HG02938 (cell line): ENCODE measurements around the gene TCF12.
"Not testable (repeated sequence)": the region's sequence is repeated elsewhere in the genome, so short reads cannot be mapped to it uniquely, and the experiment has no call there.

Source experiments
- ATAC-seq: cut with Tn5 transposase; IDR thresholded peaks from one replicate; pipeline ENCODE4 v1.9.1; 2021; ENCODE audit warnings: mild to moderate bottlenecking, moderate library complexity; ENCODE audit not compliant: unreplicated experiment

Gene TCF12

DNA sequence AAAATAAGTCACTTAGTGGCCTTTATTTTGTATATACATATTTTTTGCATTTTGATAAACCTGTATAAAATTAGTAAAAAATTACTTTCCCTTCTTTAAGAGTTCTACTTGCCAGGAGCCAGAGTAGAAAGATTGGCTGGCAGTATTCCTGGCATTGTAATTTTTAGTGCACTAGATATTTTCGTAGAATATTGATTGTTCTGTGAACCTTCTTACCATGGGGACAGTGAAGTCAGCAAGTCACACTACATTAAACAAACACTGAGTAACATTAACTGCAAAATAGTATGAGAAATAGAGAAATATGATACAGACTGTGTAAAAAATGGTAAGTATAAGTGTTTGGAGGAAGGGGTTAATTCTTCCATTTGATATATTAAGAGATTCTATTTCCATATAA, 26.0 kb downstream of the TCF12 start:
- no peak for ATAC-seq

DNA sequence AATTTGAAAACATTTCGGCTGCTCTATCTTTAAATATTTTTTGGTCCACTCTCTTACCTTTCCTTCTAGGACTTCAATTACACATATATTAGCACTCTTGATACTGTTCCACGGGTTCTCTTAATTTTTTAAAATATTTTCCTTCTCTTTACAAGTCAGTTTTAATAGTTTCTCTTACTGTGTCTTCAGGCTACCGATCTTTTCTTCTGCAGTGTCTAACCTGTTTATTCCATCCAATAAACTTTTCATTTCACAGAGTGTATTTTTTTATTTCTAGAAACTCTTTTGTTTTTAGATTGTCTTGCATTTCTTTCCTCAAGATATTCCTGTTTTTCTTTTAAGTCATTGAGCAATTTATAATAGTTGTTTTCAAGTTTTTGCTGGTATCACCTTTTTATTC, 27.7 kb downstream of the TCF12 start:
- no peak for ATAC-seq

DNA sequence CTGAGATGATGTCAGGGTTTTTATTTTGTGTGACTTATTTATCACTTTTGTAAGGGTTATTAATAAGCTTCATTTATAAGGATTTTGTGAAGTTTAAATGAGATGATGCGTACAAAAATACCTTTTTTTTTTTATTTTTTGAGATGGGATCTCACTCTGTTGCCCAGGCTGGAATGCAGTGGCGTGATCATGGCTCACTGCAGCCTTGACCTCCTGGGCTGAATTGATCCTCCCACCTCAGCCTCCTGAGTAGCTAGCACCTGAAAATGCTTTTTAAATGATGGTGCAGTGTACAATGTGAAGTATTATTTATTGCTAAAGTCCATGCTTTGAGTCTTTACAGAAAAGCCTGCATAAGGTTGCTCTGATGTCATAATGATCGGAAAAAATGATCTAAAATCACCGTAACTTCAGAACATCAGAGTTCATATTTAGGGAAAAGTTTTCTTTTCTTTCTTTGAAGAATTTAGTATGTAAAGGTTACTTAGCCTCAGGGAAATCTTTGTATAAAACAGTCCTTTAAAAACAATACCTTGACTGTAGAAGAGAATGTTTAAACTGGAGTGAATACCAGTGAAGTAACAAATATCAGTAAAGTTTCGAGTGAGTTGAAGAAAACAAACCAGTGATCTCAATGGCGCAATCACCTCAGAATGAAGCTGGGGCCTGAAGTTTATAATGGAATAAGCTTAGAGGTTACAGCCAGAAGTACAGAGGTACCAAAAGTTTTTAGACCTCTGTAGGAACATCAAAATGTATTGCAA, 29.7 kb downstream of the TCF12 start:
- no peak for ATAC-seq

DNA sequence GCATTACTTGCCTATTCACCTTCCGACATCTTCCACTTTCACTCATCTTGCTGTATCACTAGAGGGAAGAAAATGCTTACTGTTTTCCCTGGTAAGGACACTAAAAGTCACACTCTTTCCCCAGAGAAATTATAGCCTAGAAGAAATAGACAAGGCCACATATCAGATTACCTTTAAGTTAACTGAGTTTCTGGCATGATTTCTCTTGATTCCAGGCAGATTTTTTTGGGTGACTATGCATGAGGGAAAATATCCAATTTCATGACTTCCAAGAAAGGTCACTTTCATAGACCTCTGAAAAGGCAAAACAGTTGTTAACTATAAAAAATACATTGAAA, 30.3 kb downstream of the TCF12 start:
- no peak for ATAC-seq

DNA sequence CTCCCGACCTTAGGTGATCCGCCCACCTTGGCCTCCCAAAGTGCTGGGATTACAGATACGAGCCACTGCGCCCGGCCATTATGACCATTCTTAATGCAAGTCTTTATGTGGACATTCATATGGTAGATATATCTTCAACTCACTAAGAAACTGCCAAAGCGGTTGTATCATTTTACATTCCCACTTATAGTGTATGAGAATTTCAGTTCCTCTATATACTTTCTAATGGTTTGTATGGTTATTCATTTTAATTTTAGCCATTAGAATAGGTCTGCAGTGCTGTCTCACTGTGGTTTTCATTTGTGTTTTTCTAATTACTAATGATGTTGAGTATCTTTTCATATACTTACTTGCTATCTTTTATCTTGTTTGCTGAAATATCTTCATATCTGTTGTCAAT, 32.5 kb downstream of the TCF12 start:
- ATAC-seq: peak; percentile 99

DNA sequence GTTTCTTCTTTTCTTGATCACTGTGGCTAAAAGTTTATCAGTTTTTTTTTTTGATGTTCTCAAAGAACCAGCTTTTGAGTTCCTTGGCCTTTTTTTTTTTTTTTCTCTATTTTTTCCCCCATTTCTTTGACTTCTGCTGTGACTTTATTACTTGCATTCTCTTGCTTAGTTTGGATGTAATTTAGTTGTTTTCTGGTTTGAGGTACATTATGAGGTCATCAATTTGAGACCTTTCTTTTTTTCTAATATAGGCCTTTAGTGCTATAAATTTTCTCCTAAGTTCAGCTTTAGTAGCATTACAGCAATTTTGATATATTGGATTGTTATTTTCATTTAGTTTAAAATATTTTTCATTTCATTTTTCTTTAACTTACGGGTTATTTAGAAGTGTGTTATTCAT, 35.3 kb downstream of the TCF12 start:
- no peak for ATAC-seq

DNA sequence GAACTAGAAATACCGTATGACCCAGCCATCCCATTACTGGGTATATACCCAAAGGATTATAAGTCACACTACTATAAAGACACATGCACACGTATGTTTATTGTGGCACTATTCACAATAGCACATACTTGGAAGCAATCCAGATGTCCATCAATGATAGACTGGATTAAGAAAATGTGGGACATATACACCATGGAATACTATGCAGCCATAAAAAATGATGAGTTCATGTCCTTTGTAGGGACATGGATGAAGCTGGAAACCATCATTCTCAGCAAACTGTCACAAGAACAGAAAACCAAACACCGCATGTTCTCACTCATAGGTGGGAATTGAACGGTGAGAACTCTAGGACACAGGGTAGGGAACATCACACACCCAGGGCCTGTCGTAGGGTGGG, 36.6 kb downstream of the TCF12 start:
- not testable (repeated sequence) for ATAC-seq

DNA sequence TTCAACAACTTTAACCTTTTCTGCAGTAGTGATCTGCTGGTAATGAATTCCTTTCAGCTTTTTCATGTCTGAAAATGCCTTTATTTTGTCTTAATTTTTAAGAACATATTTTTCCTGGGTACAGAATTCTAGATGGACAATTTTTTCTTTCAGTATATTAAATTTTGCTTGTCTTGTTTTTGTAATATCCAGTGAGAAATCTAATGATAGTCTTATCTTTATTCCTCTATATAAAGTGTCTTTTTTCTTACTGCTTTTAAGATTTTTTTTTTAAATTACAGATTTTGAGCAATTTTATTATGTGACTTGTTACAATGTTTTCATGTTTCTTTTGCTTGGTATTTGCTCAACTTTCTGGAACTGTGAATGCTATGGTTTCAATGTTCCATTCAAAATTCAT, 38.1 kb downstream of the TCF12 start:
- no peak for ATAC-seq

DNA sequence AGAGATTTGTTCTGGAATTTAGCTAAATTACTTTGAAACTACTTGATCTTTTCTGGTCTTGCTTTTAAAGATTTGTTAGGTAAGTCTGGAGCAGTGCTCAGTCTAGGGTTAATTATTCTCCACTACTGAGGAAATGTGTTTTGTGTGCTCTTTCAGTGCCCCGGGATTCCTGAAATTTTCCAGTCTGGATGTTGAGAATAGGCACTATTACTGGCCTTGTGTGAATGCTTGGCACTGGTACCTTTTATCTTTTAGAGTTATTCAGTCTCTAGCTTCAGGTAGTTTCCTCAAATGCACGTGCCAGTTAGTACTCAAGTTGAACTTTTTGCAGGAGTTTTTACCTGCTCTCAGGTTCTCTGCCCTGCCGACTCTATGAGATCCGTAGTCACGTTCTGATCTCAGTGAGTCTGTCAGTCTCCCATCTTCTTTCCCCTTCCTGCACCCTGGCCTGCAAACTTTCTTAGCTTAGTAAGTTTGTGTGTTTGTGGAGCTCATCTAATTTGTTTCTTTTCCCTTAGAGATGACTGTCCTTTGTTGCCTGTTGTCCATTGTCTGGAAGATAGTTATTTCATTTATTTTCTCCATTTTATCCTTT, 39.5 kb downstream of the TCF12 start:
- ATAC-seq: no peak

DNA sequence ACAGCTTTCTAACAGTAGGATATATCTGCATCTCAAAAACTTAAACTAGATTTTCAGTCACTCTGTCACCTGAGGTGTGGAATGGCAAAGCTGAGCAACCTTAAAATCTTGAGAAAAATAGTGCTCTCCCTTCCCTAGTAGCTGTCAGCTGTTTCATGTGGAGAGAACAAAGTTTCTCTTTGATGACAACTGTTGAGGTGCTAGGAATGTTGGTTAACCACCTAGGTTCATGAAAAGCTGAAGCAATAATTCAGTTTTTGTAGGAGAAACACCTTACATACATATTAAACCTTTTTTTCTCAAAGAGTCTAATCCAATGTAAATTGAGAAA, 40.8 kb downstream of the TCF12 start:
- no peak for ATAC-seq

DNA sequence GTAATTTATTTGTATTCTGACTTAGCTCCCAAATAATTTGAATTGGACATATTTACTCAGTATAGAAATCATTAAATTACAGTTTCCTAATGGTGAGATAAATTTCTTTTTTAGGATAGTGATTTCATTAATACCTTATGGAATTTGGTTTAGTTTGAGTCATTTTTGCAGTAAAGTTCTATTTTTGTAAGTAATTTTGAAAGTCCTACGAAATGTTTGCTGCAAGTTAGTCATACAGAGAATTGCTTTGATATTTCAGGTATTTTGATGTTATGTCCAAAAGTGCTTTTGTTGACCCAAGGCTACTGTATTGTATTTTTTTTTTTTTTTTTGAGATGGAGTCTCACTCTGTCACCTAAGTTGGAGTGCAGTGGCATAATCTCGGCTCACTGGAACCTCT, 41.7 kb downstream of the TCF12 start:
- ATAC-seq: no peak

DNA sequence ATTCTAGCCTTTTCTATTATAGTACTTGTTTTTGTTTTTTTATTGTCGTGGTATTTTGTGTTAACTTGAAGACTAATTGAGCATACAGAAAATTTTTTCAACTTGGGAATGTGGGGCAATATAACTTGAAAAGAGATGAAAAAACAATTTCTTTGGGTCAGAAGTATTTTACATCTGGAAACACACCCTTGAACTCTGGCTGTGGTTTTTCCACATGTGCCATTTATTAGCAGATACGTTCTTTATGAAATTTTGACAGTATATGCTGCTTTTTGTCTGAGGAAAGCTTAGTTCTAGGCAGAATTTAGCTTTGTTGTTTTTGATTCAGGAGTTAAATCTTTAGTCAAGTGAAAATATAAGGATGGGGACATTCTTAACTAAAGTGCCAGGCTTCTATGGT, 44.7 kb downstream of the TCF12 start:
- ATAC-seq: no peak

DNA sequence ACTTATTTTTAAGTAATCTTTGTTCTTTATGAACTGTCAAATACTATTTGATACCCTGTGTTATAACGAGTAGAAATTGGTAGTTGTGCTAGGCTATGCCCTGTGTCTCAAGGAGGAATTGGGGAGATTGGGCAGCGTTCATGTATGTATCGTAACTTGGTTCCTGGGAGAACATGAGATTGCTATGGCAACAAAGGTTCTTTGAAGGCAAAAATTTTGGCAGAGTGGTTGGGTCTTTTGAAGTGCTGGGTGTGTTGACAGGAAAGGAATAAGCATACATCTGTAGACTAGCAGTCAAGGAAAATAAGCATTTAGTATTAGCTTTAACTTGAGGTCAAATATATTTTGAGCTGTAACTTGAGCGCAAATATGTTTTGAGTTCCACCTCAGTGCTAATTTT, 45.3 kb downstream of the TCF12 start:
- ATAC-seq: no peak

DNA sequence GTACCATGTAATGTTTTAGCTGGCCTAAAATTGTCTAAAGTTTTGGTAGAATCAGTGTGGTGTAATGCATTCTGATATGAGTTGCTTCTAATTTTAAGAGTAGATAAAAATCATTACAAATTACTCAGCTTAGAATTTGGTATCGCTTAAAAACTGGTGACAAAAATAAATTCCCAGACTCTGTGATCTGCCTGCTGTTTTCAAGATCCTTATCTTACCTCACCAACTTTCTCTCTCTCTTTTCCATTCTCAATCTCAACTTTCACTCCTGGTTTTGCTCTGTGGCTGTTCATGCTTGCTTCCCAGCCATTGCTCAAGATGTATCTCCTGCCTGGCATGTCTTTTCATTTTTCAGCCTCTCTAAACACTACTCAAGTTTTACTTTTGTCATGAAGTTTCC, 45.7 kb downstream of the TCF12 start:
- ATAC-seq: no peak

DNA sequence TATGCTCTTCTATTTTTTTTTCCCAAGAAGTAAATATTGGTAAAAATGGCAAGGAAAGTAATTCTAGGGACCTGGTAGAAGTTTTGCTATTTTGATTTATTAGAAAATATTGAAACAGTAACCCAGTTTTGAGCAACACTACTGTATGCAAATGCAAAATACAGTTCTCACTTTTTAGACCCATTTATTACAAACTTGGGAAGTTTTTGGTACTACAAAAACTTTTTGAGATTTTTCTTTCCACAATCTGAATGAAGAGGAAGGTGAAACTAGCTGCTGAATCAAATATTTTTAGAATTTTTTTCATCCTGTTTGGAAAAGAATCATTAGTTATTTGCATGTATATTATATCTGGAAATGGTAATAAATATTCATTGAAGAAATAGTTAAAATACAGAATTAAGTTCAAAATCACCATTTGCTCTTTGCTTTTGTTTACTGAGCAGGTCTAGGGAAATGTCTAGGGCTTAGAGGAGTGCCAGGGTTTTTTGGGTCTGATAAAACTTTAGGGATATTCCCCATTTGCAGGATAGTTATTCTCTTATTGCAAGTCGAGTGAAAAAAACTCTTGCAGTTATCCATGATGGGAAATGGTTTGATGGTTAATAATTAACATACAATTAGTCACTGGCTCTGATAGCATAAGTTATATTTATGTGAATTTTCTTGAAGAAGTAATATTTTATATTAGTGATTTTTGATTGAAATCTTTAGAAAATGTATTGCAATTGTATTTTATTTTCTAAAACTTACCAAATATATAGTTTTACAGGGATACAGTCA, 47.0 kb downstream of the TCF12 start:
- no peak for ATAC-seq

DNA sequence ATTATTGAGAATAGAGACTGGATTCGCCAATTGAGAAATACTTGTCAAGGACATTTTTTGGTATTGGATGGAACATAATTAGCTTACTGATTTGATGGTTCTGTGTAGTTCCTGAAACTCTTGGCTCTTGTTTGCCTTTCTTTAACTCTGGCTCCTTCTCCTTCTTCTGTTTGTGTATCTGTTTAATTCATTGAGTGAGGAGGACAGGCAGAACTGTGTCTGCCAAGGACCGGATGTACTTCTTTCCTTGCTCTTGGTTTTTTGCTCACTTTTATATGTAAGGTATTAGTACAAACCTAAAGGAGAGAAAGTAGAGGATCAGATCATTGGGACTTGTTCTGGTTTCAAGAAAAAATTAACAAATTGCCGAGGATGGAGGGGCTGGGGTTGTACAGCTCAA, 48.9 kb downstream of the TCF12 start:
- no peak for ATAC-seq

DNA sequence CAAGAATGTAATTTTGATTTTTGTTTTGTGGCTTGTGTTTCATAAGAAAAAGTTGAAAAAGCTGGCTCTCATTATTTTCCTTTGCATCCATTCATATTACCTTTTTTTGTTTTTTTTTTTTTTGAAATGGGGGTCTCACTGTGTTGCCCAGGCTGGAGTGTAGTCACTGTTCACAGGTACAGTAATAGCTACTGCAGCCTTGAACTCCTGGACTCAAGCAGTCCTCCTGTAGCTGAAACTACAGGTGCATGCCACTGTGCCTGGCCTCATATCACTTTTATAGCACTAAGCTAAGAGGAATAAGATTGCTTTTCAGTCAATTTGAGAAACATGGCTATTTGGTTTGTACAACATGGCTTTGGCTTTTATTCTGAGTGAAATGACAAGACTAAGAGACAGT, 49.8 kb downstream of the TCF12 start:
- ATAC-seq: no peak

DNA sequence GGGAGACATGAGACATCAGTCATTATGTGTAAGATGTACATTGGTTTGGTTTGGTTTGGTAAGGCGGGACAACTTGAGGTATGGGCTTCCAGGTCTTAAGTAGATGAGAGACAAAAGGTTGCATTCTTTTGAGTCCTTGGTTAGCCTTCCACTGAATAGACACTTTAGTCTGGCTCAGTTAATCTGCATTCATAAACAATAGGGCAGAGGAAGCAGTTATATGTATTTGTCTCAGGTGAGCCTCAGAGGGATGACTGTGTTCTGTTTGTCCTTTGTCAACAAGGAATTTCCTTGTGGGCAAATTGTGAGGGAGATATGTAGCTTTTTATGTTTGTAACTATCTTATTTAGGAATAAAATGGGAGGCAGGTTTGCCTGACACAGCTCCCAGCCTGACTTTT, 50.4 kb downstream of the TCF12 start:
- no peak for ATAC-seq

DNA sequence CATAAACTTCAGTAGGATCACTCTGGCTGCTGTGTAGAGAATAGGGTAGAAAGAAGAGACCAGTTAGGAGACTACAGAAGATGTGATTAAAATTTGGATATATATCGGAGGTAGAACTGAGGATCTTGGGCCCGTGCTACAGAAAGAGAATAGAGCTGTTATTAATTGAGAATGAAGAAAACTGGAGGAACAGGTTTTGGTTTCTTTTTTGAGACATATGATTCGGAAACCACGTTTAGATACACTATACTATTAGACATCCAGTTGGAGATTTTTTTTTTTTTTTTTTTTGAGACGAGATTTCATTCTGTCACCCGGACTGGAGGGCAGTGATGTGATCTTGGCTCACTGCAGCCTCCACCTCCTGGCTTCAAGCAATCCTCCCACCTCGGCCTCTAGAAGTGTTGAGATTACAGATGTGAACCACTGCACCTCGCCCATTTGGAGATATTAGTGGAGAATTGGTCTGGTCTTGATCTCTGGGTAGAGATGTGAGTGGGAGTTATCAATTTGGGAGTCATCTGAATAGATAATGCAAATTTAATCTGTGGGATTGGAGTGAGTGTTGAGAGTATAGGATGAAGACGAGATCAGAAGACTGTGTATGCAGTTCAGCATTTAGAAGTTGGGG, 50.9 kb downstream of the TCF12 start:
- ATAC-seq: no peak

DNA sequence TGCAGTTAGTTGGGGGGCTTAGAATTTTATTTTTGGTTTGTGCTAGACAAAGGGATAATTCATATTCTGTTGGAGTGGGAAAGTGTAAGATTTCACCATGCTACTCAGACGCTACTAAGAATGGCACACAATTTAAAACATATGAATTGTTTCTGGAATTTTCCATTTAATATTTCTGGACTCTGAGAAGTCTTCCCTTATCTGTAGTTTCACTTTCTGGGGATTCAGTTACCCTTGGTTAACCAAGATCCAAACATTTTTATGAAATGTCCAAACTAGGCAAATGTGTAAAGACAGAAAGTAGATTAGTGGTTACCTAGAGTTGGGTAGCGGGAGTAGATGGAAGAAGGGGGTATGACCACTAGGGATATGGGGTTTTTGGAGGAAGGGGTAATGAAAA, 53.1 kb downstream of the TCF12 start:
- ATAC-seq: no peak

DNA sequence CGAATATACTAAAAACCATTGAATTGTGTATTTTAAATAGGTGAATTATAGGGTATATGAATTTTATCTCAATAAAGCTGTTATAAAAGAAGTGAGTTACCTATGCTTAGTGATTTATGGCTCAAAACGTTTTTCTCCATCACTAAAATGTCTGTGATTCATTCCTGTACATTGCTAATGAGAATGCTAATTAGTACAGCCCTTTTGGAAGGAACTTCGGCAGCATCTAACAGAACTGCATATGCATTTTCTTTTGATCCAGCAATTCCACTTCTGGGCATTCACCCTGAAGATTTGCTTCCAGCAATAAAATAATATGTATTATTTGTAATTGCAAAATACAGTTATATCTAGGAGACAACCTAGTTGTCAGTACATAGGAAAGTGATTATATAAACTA, 53.6 kb downstream of the TCF12 start:
- no peak for ATAC-seq

DNA sequence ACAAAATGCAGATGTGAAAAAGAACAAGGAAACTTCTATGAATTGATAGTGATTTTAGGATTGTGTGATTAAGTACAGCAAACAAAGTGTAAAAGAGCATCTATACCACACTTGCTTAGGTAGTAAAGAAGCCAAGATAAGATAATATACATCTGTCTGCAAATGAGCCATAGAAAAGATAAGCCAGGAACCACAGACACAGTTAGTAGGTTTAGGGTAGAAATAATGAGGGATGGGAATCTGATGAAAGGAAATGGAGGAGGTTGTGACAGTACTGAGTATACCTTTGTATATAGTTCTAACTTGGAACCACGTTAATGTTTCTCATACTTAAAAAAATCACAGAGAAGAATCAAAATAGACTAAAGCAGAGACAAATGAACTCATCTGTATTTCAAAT, 54.0 kb downstream of the TCF12 start:
- no peak for ATAC-seq
